Measurements from ENCODE around the gene KIF13A. TPM values are rescaled to one million over a fixed set of nuclear protein-coding genes. Genes with fewer than 3 reads are reported as not detected.

Gene KIF13A
- total RNA-seq (2022; extraction: Qiagen RNA extraction), result 16.6 to 24.5 TPM (median 17.5 TPM) in 5 replicates

GRCh38 chr6:17987447-17987696 is at the start of gene KIF13A:
Gene KIF13A, minus strand, starts transcription at chr6:17987635. Its CDS starts 172 bp downstream, at chr6:17987463.

Other genes with a start within 250 kb of the KIF13A start
- gene NHLRC1, start 135.0 kb upstream of the KIF13A start, total RNA-seq (2022; extraction: Qiagen RNA extraction), result 1.3 to 2.0 TPM (median 1.8 TPM) in 5 replicates
- gene TPMT, start 167.4 kb upstream of the KIF13A start, total RNA-seq (2022; extraction: Qiagen RNA extraction), result 4.9 to 6.7 TPM (median 6.0 TPM) in 5 replicates
- 5.4 to 9.2 TPM (median 7.1 TPM) in 5 replicates for gene KDM1B, start 167.8 kb upstream of the KIF13A start, total RNA-seq (2022; extraction: Qiagen RNA extraction)